Mucosa of descending colon (tissue), 3 donors: ENCODE results near the gene PRKCZ. TPM values are rescaled to one million over a fixed set of nuclear protein-coding genes. Genes with fewer than 3 reads are reported as not detected.

Experiments
- ATAC-seq: fragments of 200-7000 bp; cut with Tn5 transposase; one replicate; pipeline ENCODE4 v1.9.1; 2020; ENCODE audit warnings: mild to moderate bottlenecking, moderate library complexity
- DNase-seq, 3 donors: peaks; one replicate each; pipeline ENCODE4 v3.0.0-alpha.2; 2020
- H3K36me3 ChIP-seq: fragments of 200-600 bp; one replicate; pipeline ENCODE4 v1.8.0; 2021; ENCODE audit warnings: low read depth, mild to moderate bottlenecking
- H3K4me1 ChIP-seq: fragments of 200-600 bp; one replicate; pipeline ENCODE4 v1.8.0; 2021; ENCODE audit warnings: low read depth, mild to moderate bottlenecking
- H3K4me3 ChIP-seq: fragments of 200-600 bp; one replicate; pipeline ENCODE4 v1.8.0; 2021; ENCODE audit warnings: mild to moderate bottlenecking
- H3K9me3 ChIP-seq: fragments of 200-600 bp; one replicate; pipeline ENCODE4 v1.8.0; 2021; ENCODE audit warnings: mild to moderate bottlenecking
- CTCF ChIP-seq: fragments of 200-600 bp; IDR thresholded peaks from one replicate; pipeline ENCODE4 v1.8.0; 2022; ENCODE audit warnings: antibody characterized with exemption, mild to moderate bottlenecking
- intact Hi-C, 2 donors: fragments of 100-400 bp; cut with DNase I in 1 of 2; cut with micrococcal nuclease in 1 of 2; formaldehyde crosslinking; loops; one replicate each; pipeline versions ENCODE4 v1.11.0 to v1.11.1; 2022; cut with DNase I, micrococcal nuclease
- total RNA-seq, 3 donors: library from RNA; stranded (reverse); fragmentation: NEBNext Ultra II Directional in 2 of 3; extraction: Animal tissue kit (Norgen Biotek cat#: 25700) in 2 of 3; gene quantifications; one replicate each; pipeline versions ENCODE4 v1.2.1 to v1.2.4, GENCODE V29; 2021 to 2023
- donor health status: DM: no; HTN: no; CAD: no; lungs with moderate emphysema.
- donor health status: DM: no; HTN: no; CAD: no.
- donor health status: DM: no; HTN: yes; CAD: no.

PRKCZ gene
- total RNA-seq, 3 donors from 2014 or later, result 38.9 to 80.2 (median 53.7) TPM

DNA sequence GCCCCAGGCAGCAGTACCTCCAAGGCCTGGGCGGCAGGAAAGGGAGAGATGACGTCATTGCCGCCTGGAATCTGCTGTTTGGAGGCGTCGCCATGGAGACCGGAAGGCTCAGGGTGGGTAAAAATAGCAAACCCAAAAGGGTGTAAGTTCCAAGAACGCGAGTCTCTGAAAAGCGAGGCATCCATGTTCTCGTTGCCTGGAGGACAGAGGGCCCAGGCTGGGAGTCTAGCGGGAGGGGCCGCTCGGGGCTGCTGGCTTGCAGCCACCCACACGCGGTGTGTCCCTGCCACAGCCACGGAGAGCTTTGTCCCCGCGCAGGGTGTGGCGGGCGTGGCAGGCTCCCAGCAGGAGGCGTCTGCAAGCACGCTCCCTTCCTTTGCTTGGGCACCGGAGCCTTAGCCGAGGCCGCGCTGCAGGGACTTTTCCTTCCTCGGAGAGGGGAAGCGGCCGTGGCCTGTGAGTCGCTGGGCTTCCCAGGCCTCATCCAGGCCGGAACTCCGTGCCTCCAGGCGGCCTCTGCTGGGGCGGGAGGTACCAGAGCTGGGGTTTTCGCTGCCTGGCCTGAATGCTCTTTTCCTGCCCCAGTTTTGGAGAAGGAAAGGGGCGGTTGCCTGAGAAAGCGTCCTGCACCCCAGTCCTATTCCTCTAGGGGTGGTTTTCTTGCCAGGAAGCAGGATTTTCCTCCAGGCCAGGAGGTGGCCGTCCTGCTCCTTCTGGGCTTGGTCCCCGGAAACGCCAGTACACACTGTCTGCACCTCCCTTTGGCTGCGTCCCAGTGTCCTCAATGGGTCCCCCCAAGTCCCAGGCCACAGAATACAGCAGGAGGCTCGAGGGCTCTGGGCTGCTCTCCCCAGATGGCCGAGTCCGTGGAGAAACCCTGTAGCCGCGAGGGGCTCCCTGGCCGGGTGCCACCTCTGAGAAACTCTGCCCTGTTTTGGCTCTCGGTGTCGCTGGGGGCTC lies 162.6 kb downstream of the PRKCZ start:
- no peaks in the 10 kb centered on the region for H3K36me3 ChIP-seq
- H3K4me3 ChIP-seq, result no peak overlapping the region
- DNase-seq (peak; percentile 82 to 90 (median 88)), ATAC-seq (peak; percentile 85)
- no peaks in the 10 kb centered on the region for H3K9me3 ChIP-seq
- H3K4me1 ChIP-seq, result peaks cover 29% of the 10 kb centered on the region
- intact Hi-C loops, result no loop called here
- peak; percentile 15 for TF ChIP-seq CTCF

DNA sequence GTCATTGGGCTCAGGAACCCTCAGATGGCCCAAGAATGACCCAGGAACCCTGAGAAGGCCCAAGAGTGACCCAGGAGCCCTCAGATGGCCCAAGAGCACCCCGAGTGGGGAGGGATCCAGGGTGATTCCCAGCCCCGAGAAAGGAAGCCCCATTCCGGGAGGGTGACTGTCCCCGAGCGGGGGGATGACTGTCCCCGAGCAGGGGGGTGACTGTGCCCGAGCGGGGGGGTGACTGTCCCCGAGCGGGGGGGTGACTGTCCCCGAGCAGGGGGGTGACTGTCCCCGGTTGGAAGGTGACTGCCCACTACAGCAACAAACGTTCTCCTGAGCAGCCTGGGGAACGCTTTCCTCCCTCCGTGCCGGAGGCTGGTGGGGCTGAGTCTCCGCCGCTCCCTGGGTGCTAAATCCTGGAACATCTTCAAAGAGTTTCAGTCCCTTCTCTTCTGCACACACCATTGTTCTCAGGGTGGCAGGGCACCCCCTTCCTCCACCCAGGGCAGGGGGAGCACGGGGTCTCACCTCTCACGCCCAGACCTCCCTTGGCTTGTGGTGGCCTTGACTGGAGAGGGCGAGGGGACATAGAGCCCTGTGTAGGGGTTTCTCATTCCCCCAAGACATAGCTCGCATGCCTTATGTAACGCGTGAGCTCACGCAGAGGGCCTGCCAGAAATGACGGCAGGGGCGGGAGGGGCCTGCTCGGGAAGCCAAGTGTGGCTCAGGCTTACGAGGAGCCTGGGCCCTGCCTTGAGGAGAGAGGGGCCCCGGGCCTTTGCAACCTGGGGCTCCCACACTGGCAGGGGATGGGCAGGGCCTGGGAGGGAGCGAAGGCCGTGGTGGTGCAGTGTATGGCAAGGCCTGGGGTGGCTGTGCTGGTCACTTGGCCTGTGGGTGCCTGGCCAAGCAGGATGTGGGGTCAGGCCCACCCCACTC lies 163.6 kb downstream of the PRKCZ start:
- ATAC-seq (peak; percentile 11), DNase-seq (peak; percentile 64 to 74 (median 73))
- Histone ChIP-seq H3K4me3 (no peak overlapping the region), H3K36me3 (no peaks in the 10 kb centered on the region), H3K9me3 (no peaks in the 10 kb centered on the region), H3K4me1 (peaks cover 19% of the 10 kb centered on the region)
- intact Hi-C loops, result no loop called here
- no peak for TF ChIP-seq CTCF

GRCh38 chr1:2214541-2215241 lies 164.5 kb downstream of the PRKCZ start:
- ATAC-seq (no peak), DNase-seq (peak in 2 of 3 donors; percentile 49 to 58)
- Histone ChIP-seq H3K9me3 (no peaks in the 10 kb centered on the region), H3K4me1 (peaks cover 15% of the 10 kb centered on the region), H3K4me3 (no peak overlapping the region), H3K36me3 (no peaks in the 10 kb centered on the region)
- intact Hi-C loops, result no loop called here
- no peak for TF ChIP-seq CTCF

DNA sequence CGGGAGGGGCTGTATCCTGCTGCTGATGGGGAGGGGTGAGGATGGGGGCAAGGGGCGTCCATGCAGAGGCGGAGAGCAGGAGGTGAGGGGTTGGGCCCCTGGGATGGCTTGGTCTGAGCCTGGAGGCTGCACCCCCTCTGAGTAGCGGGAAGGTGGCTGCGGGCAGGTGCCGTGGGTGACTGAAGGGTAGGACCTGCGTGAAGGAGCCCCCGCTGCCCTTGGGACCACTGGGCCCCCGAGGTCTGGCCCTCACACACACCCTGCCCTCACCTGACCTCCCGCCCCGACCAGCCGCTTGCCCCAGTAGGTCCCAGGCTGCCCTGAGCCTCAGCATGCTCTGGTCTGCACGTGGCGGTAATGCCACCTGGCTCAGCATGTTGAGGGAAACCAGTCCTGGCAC lies 165.1 kb downstream of the PRKCZ start:
- ATAC-seq, result no peak
- H3K9me3 ChIP-seq, result no peaks in the 10 kb centered on the region
- H3K4me1 ChIP-seq, result peaks cover 15% of the 10 kb centered on the region
- peak in 1 of 3 donors; percentile 57 for DNase-seq
- no peak for TF ChIP-seq CTCF
- no peak overlapping the region for H3K4me3 ChIP-seq
- H3K36me3 ChIP-seq, result no peaks in the 10 kb centered on the region
- intact Hi-C loops, result no loop called here
